Tibial nerve (tissue), 4 donors: ENCODE measurements around the gene HMGCL. TPM values are rescaled to one million over a fixed set of nuclear protein-coding genes. Genes with fewer than 3 reads are reported as not detected.

ENCODE experiments used
- DNase-seq, 2 donors: peaks; one replicate each; pipeline ENCODE4 v3.0.0-alpha.2; 2019; ENCODE audit warnings: low spot score in 2 of 2
- H3K27ac ChIP-seq, 4 donors: fragments of 200-600 bp; sonication (generic) in 3 of 4; one replicate each; pipeline ENCODE4 v1.5.1; 2017 to 2019; ENCODE audit warnings: mild to moderate bottlenecking in 1 of 4
- H3K27me3 ChIP-seq, 2 donors: fragments of 200-600 bp; sonication (generic) in 1 of 2; one replicate each; pipeline versions ENCODE4 v1.5.1 to v1.6.0; 2017 to 2019
- H3K36me3 ChIP-seq, 3 donors: fragments of 200-600 bp; sonication (generic); one replicate each; pipeline ENCODE4 v1.5.1; 2018 to 2019
- H3K4me1 ChIP-seq, 4 donors: fragments of 200-600 bp; sonication (generic) in 3 of 4; one replicate each; pipeline ENCODE4 v1.5.1; 2017 to 2019
- H3K4me3 ChIP-seq, 4 donors: fragments of 200-600 bp; sonication (generic) in 3 of 4; one replicate each; pipeline ENCODE4 v1.5.1; 2017 to 2019; ENCODE audit warnings: mild to moderate bottlenecking in 1 of 4, moderate library complexity in 1 of 4
- H3K9me3 ChIP-seq, 4 donors: fragments of 200-600 bp; sonication (generic) in 3 of 4; one replicate each; pipeline ENCODE4 v1.5.1; 2017 to 2019
- CTCF ChIP-seq, 5 experiments: fragments of 200-600 bp in 3 of 5; fragments of 450-650 bp in 2 of 5; sonication (generic) in 3 of 5; IDR thresholded peaks; one replicate each; pipeline ENCODE4 v1.5.1; 2016 to 2019; ENCODE audit warnings: antibody characterized with exemption in 5 of 5, mild to moderate bottlenecking in 3 of 5, moderate library complexity in 2 of 5
- EP300 ChIP-seq, 2 donors: sonication (generic); formaldehyde crosslinking; IDR thresholded peaks; one replicate each; pipeline ENCODE4 v1.6.1; 2017; ENCODE audit warnings: antibody characterized with exemption in 2 of 2, mild to moderate bottlenecking in 1 of 2
- POLR2A ChIP-seq, 2 donors: fragments of 450-650 bp; IDR thresholded peaks; one replicate each; pipeline ENCODE4 v1.6.1; 2017; ENCODE audit warnings: antibody characterized with exemption in 2 of 2, mild to moderate bottlenecking in 2 of 2, moderate library complexity in 2 of 2
- WGBS, 2 donors: methylation state at CpG; one replicate each; pipeline ENCODE4 v1.1.5; 2018; 5-methylcytosine and 5-hydroxymethylcytosine counted together
- total RNA-seq, 4 donors: library from RNA; depleted of rRNA; stranded (reverse); fragments of >200 nt; gene quantifications; one replicate each; pipeline ENCODE4 v1.1.0, GENCODE V29; 2016

HMGCL gene
- total RNA-seq, 4 donors from 2014 or later: 38.7 to 53.3 (median 44.3) TPM

DNA sequence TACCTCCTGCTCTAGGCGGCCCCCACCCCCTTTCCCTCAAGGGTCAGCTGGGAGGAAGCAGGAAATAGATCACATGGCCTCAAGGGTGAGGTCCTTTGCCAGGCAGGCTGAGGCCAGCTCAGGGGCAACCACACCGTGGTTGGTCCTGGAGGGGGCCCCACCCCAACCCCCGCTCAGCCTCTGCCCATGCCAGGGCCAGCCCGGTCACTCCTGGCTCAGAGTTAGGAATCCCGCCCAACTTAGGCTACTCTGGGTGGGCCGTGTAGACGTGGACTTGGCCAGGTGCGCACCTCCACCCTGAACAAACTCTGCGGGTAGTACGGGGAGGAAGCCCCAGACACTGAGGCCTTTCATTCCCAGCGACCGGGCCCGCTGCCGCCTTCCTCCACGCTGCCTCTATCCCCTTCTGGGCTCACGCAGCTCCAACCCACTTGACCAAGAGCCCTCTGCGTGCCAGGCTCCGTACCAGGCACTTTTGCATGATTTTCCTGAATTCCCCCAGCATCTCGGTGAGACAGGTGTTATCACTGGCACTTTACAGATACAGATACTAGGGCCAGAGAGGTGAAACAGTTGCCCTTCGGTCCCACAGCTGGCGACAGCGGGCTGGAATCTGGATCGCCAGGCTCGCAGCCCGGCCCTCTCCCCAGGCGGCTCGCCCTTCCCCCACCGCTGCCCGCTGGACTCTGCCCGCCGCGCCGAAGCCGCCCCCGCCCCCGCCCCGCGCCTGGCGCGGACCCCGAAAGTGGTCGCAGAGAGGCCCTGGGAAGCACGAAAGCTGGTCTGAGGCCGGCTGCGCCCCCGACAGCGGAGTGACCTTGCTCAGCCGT, 25.4 kb downstream of the HMGCL start:
- peaks cover 0 to 57% (median 0%) of the 10 kb centered on the region in 3 donors for H3K36me3 ChIP-seq
- TF ChIP-seq CTCF (IDR thresholded peaks at IDR 0.05) (no peak), POLR2A (IDR thresholded peaks at IDR 0.05) (peak in 1 of 2 donors; percentile 18), EP300 (IDR thresholded peaks at IDR 0.05) (peak in 1 of 2 donors; percentile 58)
- peak overlapping the region; percentile 55 to 98 (median 86) for H3K4me3 ChIP-seq
- no peak for DNase-seq
- no peaks in the 10 kb centered on the region for H3K27me3 ChIP-seq
- no peaks in the 10 kb centered on the region for H3K9me3 ChIP-seq
- peak overlapping the region; percentile 64 to 97 (median 95) for H3K27ac ChIP-seq
- 1 to 7% methylated on average over 16 to 26 of the region's 48 CpGs for WGBS, 2 donors
- peaks cover 0 to 31% (median 18%) of the 10 kb centered on the region in 4 donors for H3K4me1 ChIP-seq

- TF ChIP-seq POLR2A (IDR thresholded peaks at IDR 0.05) (no peak), CTCF (IDR thresholded peaks at IDR 0.05) (no peak), EP300 (IDR thresholded peaks at IDR 0.05) (no peak)
- peaks cover 0 to 58% (median 0%) of the 10 kb centered on the region in 3 donors for H3K36me3 ChIP-seq
- DNase-seq: no peak
Observed at GRCh38 chr1:23799255-23799569, 26.0 kb downstream of the HMGCL start.

GRCh38 chr1:23798662-23799142, 26.5 kb downstream of the HMGCL start:
- peaks cover 0 to 58% (median under 1%) of the 10 kb centered on the region in 3 donors for H3K36me3 ChIP-seq
- H3K27me3 ChIP-seq: no peaks in the 10 kb centered on the region
- DNase-seq: no peak
- peaks cover 0 to 38% (median 18%) of the 10 kb centered on the region in 4 donors for H3K4me1 ChIP-seq
- 75 to 80% methylated on average over 9 to 12 of the region's 12 CpGs for WGBS, 2 donors
- no peaks in the 10 kb centered on the region for H3K9me3 ChIP-seq
- peak overlapping the region in 2 of 4 donors; percentile 94 to 96 for H3K27ac ChIP-seq
- H3K4me3 ChIP-seq: no peak overlapping the region
- TF ChIP-seq EP300 (IDR thresholded peaks at IDR 0.05) (no peak), POLR2A (IDR thresholded peaks at IDR 0.05) (no peak), CTCF (IDR thresholded peaks at IDR 0.05) (no peak)

More at GRCh38 chr1:23799255-23799569, 26.0 kb downstream of the HMGCL start:
- Histone ChIP-seq H3K27ac (peak overlapping the region in 3 of 4 donors; percentile 94 to 97 (median 96)), H3K9me3 (no peaks in the 10 kb centered on the region), H3K27me3 (no peaks in the 10 kb centered on the region), H3K4me1 (peaks cover 0 to 33% (median 18%) of the 10 kb centered on the region in 4 donors), H3K4me3 (peak overlapping the region in 2 of 4 donors; percentile 85 to 87)
- 74 to 85% methylated on average over 7 of the region's 7 CpGs for whole genome bisulfite sequencing, 2 donors

DNA sequence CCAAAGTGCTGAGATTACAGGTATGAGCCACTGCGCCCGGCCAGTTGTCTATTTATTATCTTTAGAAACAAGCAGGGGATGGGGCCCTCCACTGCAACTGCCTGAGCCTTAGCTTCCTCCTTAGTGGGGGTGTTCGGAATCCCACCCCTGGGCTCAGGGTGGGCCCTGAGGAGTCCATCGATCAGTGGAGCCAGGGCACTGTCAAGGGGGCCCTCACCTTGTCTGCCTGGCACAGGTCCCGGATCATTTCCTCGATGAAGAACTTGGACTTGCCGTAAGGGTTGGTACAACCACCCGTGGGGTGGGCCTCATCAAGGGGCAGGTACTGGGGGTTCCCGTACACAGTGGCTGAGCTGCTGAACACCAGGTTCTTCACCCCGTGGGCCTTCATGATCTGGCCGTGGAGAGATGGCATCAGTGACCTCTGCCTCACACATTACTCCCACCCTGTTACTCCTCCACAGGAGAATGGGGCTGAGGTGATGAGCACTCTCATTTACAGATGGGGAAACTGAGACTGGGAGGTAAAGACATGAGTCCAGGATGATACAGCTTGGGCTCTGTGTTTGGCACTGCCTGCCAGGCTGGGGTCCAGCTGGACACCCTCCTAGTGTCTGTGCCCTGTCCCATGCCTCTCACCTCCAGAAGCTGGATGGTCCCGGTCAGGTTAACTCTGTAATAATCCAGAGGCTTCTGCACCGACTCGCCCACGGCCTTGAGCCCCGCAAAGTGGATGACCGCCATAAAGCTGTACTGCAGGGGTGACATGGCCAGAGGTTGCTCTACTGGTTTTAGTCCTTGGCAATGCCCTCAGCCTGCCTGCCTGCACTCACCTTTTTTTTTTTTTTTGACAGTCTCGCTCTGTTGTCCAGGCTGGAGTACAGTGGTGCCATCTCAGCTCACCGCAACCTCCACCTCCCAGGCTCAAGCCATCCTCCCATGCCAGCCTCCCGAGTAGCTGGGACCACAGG, 27.5 kb downstream of the HMGCL start:
- Histone ChIP-seq H3K27me3 (no peaks in the 10 kb centered on the region), H3K4me1 (peaks cover 0 to 48% (median 20%) of the 10 kb centered on the region in 4 donors), H3K4me3 (no peak overlapping the region), H3K27ac (no peak overlapping the region), H3K36me3 (peaks cover 0 to 59% (median 8%) of the 10 kb centered on the region in 3 donors), H3K9me3 (no peaks in the 10 kb centered on the region)
- 79 to 88% methylated on average over 16 to 19 of the region's 20 CpGs for WGBS, 2 donors
- no peak for DNase-seq
- TF ChIP-seq EP300 (IDR thresholded peaks at IDR 0.05) (no peak), POLR2A (IDR thresholded peaks at IDR 0.05) (no peak)
